HG02943 (cell line): Measurements from ENCODE around the gene NUS1.
"Not testable (repeated sequence)": the region's sequence is repeated elsewhere in the genome, so short reads cannot be mapped to it uniquely, and the experiment has no call there.

Experiments used
- ATAC-seq: cut with Tn5 transposase; IDR thresholded peaks from one replicate; pipeline ENCODE4 v1.9.1; 2021; ENCODE audit warnings: mild to moderate bottlenecking, low read depth, moderate library complexity; ENCODE audit not compliant: unreplicated experiment

Gene NUS1

GRCh38 chr6:117674991-117675657 is at the start of gene NUS1:
TSS of gene NUS1 (plus strand) at chr6:117675469. CDS start at chr6:117675671, 202 bp downstream.
- ATAC-seq = peak; percentile 99

DNA sequence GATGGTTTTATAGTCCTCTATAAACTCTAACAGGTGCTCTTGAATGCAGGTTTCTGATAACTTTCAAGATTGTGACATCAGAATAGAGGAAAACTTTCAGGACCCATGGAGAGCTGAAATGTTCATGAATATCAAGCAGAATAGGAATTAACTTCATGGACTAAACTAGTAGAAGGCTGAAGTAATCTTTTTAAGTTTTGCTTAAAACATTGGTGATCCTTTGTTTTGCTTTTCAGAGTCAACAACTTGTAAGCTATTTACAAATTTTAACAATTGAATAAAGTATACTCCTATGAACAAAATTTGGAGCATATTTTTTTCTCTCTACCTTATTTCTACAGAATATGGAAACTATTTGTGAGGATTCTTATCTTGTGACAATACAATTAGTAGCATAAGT is 47.7 kb upstream of the NUS1 start:
- no peak for ATAC-seq

GRCh38 chr6:117629119-117629660 is 46.1 kb upstream of the NUS1 start:
- no peak for ATAC-seq

DNA sequence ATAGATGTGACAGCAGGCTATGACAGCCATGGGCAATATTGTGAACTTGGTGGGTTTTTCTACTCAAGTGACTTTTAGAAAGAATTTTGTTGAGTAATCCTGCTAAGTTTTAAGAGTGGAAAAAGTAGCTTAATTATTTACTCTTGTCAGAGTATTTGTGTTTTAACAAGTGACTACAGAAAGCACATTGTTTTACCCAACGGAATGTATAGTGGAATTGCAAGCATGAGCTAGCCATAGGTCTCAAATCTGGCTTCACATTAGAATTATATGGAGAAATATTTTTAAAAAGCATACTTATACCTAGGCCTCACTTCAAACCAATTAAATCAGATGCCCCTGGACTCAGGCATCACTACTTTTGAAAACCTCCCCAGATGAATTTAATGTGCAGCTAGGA is 37.5 kb upstream of the NUS1 start:
- no peak for ATAC-seq

DNA sequence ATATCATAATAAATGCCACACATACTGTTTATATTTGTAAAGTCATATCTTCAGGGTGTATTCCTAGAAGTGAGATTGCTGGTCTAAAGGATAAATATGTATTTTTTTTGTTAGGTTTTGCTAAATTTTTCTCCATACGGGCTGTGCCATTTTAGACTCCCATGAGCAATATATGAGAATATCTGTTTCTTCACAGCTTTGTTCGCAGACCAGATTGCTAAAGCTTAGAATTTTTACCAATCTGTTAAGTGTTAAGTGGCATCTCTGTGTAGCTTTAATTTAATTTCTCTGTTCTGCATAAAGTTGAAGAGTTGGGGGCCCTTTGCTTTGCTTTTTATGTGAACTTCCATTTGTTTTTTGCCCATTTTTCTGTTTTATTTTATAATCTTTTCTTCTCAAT is 32.3 kb upstream of the NUS1 start:
- ATAC-seq = no peak

GRCh38 chr6:117651984-117652383 is 23.3 kb upstream of the NUS1 start:
- ATAC-seq = not testable (repeated sequence)

DNA sequence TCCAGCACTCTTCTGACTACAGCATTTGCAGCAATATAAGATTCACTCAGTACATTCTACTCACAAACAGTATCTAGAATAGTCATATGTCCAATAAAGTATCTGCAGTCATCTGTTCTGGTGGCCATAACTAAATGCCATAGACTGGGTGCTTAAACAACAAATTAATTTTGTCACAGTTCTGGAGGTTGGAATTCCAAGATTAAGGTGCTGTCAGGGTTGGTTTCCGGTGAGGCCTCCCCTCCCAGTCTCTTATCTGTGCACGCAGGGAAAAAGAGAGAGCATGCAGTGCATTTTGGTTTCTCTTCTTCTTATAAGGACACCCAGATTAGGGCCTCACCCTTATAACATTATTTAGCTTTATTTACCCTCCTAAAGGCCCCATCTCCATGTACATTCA is 21.3 kb upstream of the NUS1 start:
- no peak for ATAC-seq

- ATAC-seq = no peak
Observed at GRCh38 chr6:117655380-117655779, 19.9 kb upstream of the NUS1 start.

DNA sequence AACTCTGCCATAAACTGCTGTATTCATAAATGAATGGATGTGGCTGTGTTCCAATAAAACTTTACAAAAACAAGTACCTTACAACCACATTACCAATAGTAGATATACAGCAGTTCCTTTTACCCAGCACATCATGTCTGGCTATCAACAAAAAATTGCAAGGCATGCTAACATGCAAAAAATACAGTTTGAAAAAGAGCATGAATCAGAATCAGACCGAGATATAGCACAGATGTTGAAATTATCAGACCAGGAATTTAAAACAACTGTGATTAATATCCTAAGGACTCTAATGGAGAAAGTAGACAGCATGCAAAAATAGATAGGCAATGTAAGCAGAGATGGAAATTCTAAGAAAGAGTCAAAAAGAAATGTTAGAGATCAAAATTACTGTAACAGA is 8.4 kb upstream of the NUS1 start:
- ATAC-seq = no peak

DNA sequence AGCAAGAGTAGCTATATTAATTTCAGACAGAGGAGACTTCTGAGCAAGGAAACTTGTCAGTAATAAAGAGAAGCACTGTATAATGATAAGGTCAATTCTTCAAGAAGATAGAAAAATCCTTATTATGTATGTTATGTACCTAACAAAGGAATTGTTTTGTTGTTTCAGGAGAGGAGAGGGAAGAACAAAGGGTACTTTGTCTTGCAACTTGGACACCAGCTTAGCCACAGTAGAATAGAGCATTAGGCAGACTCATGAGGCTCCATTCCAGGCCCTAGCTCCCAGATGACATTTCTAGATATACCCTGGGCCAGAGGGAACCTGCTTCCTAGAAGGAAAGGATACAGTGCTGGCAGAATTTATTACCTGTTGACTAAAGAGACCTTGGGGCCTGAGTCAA is 6.5 kb upstream of the NUS1 start:
- ATAC-seq = no peak

DNA sequence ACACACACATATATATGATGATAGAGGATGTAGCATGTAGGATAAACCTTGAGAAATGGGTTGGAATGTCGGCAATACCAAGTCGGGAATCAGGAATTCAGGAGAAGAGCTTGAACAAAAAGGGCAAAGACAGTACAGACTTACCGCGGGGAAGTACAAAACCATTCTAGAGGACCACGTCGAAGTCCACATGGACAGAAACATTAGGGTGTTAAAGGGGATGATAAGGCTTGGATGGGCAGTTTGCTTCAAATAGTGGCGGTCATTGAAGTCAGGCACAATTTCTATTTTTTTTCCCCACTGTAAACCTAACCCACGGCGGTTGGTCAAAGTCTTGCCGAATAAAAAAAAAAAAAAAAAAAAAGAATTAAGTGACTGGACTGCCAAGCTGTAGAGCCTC is 766 bp upstream of the NUS1 start:
- ATAC-seq = no peak

DNA sequence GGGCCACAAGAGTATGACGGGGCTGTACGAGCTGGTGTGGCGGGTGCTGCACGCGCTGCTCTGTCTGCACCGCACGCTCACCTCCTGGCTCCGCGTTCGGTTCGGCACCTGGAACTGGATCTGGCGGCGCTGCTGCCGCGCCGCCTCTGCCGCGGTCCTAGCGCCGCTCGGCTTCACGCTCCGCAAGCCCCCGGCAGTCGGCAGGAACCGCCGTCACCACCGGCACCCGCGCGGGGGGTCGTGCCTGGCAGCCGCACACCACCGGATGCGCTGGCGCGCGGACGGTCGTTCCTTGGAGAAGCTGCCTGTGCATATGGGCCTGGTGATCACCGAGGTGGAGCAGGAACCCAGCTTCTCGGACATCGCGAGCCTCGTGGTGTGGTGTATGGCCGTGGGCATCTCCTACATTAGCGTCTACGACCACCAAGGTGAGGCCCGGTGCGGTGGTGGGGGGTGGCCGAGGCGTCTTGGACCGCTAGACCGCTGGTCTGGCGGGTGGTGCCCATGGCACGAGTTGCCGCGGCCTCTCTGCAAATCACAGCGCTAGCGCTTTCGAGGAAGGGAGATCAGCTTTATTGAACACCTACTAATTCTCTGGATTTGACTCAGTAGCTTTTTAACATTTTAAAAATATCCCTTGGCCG is 511 bp downstream of the NUS1 start:
- ATAC-seq = peak; percentile 31

DNA sequence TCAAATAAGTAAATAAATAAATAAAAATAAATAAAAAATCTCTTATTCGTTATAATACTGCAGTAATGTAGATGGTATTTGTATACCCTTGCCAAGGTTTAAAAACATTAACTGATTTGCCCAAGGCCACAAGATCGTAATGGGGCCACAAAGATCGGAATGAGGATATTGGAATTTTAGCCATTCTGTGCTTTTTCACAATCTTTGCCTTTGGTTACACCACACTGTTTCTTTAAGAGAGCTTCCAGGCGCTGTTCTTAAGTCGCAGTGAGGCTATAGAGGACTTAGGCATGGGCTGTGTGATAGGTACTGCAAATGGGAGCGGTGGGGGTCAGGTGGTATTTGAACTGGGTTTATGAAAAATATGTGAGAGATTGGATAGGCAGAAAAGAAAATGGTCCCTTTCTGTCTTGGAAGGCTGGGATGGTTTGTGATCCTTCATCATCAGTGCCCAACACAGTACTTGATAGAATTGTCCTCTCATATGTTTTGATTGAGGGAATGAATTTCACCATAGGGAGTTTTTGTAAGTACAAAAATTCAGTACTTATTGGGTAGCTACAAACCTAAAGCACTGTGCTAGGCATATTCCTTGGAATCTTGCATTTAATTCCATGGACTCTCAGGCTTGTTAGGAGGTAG is 1.4 kb downstream of the NUS1 start:
- no peak for ATAC-seq

DNA sequence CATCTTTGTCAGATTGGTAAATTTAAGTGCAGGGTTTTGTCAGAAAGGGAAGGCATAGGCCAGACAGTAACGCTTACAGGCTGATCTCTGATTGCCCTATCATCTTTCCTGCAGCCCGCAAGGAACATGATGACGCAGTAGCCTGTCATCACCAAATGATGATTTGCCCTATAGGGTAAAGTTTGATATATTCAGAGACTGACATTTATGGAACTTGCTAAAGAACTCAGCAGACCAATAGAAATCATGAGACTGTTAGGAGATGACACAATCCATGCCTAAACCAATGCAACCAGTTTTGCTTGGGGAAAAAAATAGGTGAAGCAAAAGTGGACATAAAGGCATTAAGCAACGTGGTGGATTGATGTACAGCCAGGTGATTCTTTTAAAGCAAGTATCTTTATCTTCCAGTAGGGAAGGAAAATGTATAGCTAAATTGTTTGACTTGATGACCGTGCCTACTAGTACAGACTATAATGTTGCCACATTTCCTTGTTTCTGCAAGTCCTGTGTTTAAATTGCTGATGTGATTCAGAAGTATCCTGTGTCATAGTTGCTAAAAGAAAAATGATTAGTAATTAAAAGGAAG is 2.4 kb downstream of the NUS1 start:
- ATAC-seq = no peak

DNA sequence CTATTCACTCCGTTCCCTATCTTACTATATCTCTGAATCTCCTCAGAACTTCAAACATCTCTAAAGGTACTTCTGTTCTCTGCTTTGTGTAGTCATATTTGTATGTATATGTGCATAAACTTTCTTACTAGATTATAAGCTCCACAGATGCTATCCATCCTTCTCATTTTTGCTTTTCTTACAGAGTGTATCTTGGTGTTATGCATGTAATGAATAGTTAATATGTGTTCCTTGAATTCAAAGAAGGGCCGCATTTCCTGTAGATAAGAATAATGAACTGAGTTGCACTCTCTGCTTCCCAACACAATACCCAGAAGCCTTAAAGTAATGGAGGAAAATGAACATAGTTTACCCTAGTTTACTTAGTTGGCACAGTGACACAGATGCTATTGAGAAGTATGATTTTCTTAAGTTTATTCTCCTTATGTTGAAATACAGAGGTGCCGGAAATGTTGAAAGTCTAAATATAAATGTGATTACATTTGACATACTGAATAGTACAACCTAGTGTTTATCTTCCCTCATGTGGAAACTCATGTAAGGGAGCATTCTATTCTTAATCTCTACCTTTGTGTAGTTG is 6.0 kb downstream of the NUS1 start:
- no peak for ATAC-seq

GRCh38 chr6:117684749-117685148 is 9.5 kb downstream of the NUS1 start:
- ATAC-seq = no peak

DNA sequence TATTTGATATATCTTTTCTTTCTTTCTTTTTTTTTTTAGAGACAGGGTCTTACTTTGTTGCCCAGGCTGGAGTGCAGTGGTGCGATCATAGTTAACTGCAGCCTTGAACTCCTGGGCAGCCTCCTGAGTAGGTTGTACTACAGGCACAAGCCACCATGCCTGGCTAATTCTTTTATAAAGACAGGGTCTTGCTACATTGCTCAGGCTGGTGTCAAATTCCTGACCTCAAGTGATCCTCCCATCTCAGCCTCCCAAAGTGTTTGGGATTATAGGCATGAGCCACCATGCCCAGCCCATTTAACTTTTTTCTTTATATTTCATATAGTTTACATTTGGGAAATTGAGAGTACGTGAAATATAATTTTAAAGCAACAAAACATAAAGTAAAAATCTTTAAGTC is 10.1 kb downstream of the NUS1 start:
- no peak for ATAC-seq

- no peak for ATAC-seq
Observed at GRCh38 chr6:117687021-117687648, 11.9 kb downstream of the NUS1 start.

DNA sequence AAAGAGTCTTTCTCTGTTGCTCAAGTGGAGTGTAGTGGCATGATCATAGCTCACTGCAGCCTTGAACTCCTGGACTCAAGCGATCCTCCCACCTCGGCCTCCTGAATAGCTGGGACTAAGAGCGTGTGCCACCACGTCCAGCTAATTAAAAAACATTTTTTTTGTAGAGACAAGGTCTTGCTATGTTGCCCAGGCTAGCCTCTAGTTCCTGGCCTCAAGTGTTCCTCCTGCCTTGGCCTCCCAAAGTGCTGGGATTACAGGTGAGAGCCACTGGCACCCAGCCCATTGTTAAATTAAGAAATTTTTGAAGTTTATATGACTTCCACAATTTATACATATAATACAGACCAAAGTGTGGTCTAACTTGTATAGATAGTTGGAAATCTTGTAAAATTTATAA is 14.3 kb downstream of the NUS1 start:
- ATAC-seq = not testable (repeated sequence)

GRCh38 chr6:117706504-117706903 is 31.2 kb downstream of the NUS1 start:
- no peak for ATAC-seq
